Aorta (tissue), 5 donors: ENCODE measurements around the gene LRP1B. TPM values are rescaled to one million over a fixed set of nuclear protein-coding genes. Genes with fewer than 3 reads are reported as not detected.

Source experiments
- ATAC-seq: fragments of 200-7000 bp; cut with Tn5 transposase; one replicate; pipeline ENCODE4 v1.9.1; 2022; ENCODE audit warnings: moderate library complexity; ENCODE audit not compliant: low FRiP score
- DNase-seq, 2 donors: peaks; one replicate each; pipeline ENCODE4 v3.0.0-alpha.2; 2020
- H3K27ac ChIP-seq, 2 donors: one replicate each; pipeline ENCODE4 v1.5.1; 2013; ENCODE audit warnings: low read length in 2 of 2, mild to moderate bottlenecking in 2 of 2, moderate library complexity in 2 of 2, control low read depth in 1 of 2, inconsistent platforms in 1 of 2, low read depth in 1 of 2
- H3K27me3 ChIP-seq, 2 donors: one replicate each; pipeline ENCODE4 v1.6.1; 2013; ENCODE audit warnings: control low read depth in 1 of 2, low read length in 1 of 2, mild to moderate bottlenecking in 1 of 2, moderate library complexity in 1 of 2; ENCODE audit not compliant: insufficient read depth in 2 of 2, control insufficient read depth in 1 of 2
- H3K36me3 ChIP-seq, 2 donors: one replicate each; pipeline ENCODE4 v1.6.1; 2013; ENCODE audit warnings: control low read depth in 1 of 2, low read length in 1 of 2, mild to moderate bottlenecking in 1 of 2; ENCODE audit not compliant: insufficient read depth in 2 of 2, control insufficient read depth in 1 of 2
- H3K4me1 ChIP-seq, 2 donors: one replicate each; pipeline ENCODE4 v1.6.1; 2013; ENCODE audit warnings: low read length in 2 of 2, control low read depth in 1 of 2, mild to moderate bottlenecking in 1 of 2, moderate library complexity in 1 of 2; ENCODE audit not compliant: insufficient read depth in 2 of 2, control insufficient read depth in 1 of 2
- H3K4me3 ChIP-seq, 2 donors: one replicate each; pipeline ENCODE4 v1.5.1; 2013; ENCODE audit warnings: low read length in 2 of 2, control low read depth in 1 of 2, mild to moderate bottlenecking in 1 of 2
- H3K9me3 ChIP-seq: one replicate; pipeline ENCODE4 v1.6.1; 2013; ENCODE audit warnings: mild to moderate bottlenecking, low read length; ENCODE audit not compliant: control insufficient read depth
- WGBS, 2 donors: extraction: QIAGEN DNeasy Blood & Tissue Kit; methylation state at CpG; one replicate each; pipeline ENCODE4 v1.1.7; 2013; 5-methylcytosine and 5-hydroxymethylcytosine counted together
- intact Hi-C, 2 donors: fragments of 100-400 bp; cut with DNase I; formaldehyde crosslinking; loops; one replicate each; pipeline versions ENCODE4 v1.14.2 to v1.15.0; 2022
- polyA plus RNA-seq, 2 donors: library from polyadenylated mRNA; stranded (reverse); fragments of 200-250 nt; gene quantifications; one replicate each; pipeline ENCODE4 v1.2.3, GENCODE V29; 2013
- total RNA-seq, 2 donors: library from RNA; stranded (reverse); fragmentation: NEBNext Ultra II Directional; extraction: Animal tissue kit (Norgen Biotek cat#: 25700); gene quantifications; one replicate each; pipeline ENCODE4 v1.2.1, GENCODE V29; 2021
- donor health status: healthy with polysubstance abuse.
- donor health status: Bipolar disorder and iron deficiency.
- donor health status: DM: no; HTN: no; CAD: no.
- donor health status: DM: no; HTN: no; CAD: no.
- donor health status: DM: yes; HTN: yes; CAD: no.

The LRP1B gene
- total and polyA plus RNA-seq, 4 donors: 0.33 to 0.94 TPM; not detected in 2

DNA sequence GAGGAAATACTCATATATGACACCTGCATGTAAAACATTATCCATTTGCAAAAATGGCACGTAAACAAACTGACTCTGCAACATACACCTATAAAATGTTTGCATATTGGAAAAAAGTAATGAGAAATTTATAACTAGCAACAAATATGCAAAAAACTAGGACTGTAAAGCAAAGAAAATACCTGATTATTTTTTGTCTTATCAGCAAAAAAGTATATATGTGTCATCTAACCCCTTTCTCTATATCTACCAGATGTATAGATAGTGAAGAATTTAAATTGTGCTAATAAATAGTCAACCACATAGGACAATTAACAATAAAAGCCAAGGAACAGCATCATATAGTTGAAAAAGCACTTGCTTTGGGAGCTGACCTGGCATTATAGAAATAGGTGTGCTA, 543.8 kb downstream of the LRP1B start:
- no peaks in the 10 kb centered on the region for H3K27me3 ChIP-seq
- no peak for ATAC-seq
- no peaks in the 10 kb centered on the region for H3K4me1 ChIP-seq
- H3K36me3 ChIP-seq: no peaks in the 10 kb centered on the region
- 96 to 97% methylated on average over 1 of the region's 1 CpG for WGBS, 2 donors
- H3K9me3 ChIP-seq: no peaks in the 10 kb centered on the region
- H3K27ac ChIP-seq: no peak overlapping the region
- H3K4me3 ChIP-seq: no peak overlapping the region
- no peak for DNase-seq
- intact Hi-C loops: no loop called here

DNA sequence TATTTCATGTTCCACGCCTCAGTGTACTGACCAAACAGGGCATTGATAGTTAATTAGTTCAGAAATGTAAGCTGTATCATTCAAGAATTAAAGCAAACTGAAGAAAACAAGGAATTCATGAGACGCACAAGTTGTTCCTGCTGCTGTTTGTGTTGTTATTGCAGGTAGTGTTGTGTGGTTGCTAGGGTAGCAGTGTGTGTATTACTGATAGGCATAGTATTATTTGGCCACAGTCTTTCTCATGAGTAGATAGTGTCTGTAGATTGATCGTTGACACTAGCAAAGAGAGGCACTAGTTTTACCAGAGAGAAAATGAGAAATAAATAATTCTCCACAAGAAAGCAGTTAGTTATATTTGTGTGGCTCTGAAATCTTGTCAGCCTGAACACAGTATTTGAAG, 548.6 kb downstream of the LRP1B start:
- Histone ChIP-seq H3K4me3 (no peak overlapping the region), H3K4me1 (no peaks in the 10 kb centered on the region), H3K27ac (no peak overlapping the region), H3K27me3 (no peaks in the 10 kb centered on the region), H3K9me3 (peaks cover 2% of the 10 kb centered on the region), H3K36me3 (no peaks in the 10 kb centered on the region)
- intact Hi-C loops: no loop called here
- WGBS, 2 donors: 47 to 52% methylated on average over 3 of the region's 3 CpGs
- no peak for ATAC-seq
- DNase-seq: no peak

DNA sequence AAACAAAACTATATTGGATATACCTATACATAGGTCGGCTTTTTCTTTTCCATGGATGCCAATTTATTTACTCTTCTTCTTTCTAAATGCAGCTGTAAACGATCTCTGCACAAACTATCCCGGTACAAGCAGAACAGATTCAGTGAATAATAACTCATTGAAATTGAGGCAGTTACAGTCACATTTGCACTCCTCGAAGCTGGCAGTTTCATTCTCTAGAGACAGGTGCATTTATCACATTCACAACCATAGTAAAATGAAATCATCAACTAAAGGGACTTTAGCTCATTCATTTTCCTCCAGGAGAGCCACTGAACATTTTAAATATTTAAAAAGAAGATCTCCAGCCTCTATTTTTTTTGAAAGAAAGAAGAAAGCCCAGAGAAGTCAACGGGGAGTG, 551.7 kb downstream of the LRP1B start:
- Histone ChIP-seq H3K27ac (no peak overlapping the region), H3K36me3 (no peaks in the 10 kb centered on the region), H3K4me3 (no peak overlapping the region), H3K4me1 (no peaks in the 10 kb centered on the region), H3K27me3 (no peaks in the 10 kb centered on the region), H3K9me3 (peaks cover 2% of the 10 kb centered on the region)
- no peak for DNase-seq
- intact Hi-C loops: no loop called here
- WGBS, 2 donors: 83% methylated on average over 5 of the region's 5 CpGs
- ATAC-seq: no peak

DNA sequence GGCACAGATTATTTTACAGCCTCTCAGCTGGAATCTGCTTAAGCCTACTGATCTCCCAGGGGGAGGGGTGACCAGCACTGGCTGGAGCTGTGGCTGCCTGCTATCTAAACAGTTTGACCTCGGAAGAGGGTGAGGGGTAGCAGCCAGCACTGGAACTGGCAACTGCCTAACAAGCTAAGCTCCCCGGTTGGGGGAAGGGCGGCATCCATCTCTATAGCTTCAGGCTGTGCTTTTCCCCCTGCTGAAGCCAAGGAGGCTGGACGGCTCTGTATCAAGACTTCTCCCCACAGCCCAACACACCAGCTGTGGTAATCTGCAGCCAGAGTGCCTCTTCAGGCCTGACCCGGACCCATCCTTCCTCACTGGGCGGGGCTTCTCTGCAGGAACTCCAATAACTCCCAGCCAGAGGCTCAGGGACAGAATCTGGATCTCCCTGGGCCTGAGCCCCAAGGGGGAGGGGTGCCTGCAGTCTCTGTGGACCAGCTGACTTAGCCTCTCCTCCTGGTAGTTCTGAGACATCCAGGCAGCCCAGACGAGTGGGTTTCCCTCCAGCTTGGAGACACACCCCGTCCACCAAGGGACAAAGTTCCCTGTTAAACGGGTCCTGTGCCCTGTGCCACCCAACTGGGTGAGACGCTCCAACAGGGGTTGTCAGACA, 560.2 kb downstream of the LRP1B start:
- intact Hi-C loops: no loop called here

GRCh38 chr2:141569941-141570340, 560.9 kb downstream of the LRP1B start:
- ATAC-seq (no peak), DNase-seq (no peak)
- H3K27me3 ChIP-seq: no peaks in the 10 kb centered on the region
- no peaks in the 10 kb centered on the region for H3K36me3 ChIP-seq
- no peak overlapping the region for H3K4me3 ChIP-seq
- no peak overlapping the region for H3K27ac ChIP-seq
- H3K4me1 ChIP-seq: no peaks in the 10 kb centered on the region
- WGBS, 2 donors: 83 to 87% methylated on average over 4 of the region's 4 CpGs
- no peaks in the 10 kb centered on the region for H3K9me3 ChIP-seq
- intact Hi-C loops: no loop called here

More for the DNA sequence above, 560.2 kb downstream of the LRP1B start:
- ATAC-seq (no peak), DNase-seq (no peak)
- Histone ChIP-seq H3K27ac (no peak overlapping the region), H3K9me3 (no peaks in the 10 kb centered on the region), H3K27me3 (no peaks in the 10 kb centered on the region), H3K4me1 (no peaks in the 10 kb centered on the region), H3K36me3 (no peaks in the 10 kb centered on the region), H3K4me3 (no peak overlapping the region)
- 70 to 75% methylated on average over 9 to 10 of the region's 10 CpGs for WGBS, 2 donors

DNA sequence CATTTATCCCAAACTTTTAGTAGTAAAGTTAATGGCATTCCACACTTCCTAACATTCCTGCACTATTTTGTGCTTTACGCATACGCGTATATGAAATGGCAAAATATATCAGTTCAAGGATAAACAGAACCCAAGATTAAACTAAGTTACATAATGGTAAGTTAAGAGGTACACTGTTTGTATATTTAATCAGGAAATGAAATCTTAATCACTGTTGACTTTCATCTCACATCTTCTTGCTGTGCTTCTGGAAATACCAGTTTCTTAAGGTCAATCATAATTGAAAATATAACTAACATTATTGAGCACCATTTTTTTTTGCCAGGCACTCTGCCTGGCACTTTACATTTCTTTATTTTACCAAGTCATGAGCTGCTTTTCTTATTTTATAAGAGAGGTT, 565.2 kb downstream of the LRP1B start:
- intact Hi-C loops: no loop called here
- Histone ChIP-seq H3K27me3 (no peaks in the 10 kb centered on the region), H3K36me3 (no peaks in the 10 kb centered on the region), H3K4me1 (no peaks in the 10 kb centered on the region), H3K4me3 (no peak overlapping the region), H3K27ac (no peak overlapping the region), H3K9me3 (no peaks in the 10 kb centered on the region)
- 98% methylated on average over 3 of the region's 3 CpGs for WGBS, 2 donors
- ATAC-seq (no peak), DNase-seq (no peak)

DNA sequence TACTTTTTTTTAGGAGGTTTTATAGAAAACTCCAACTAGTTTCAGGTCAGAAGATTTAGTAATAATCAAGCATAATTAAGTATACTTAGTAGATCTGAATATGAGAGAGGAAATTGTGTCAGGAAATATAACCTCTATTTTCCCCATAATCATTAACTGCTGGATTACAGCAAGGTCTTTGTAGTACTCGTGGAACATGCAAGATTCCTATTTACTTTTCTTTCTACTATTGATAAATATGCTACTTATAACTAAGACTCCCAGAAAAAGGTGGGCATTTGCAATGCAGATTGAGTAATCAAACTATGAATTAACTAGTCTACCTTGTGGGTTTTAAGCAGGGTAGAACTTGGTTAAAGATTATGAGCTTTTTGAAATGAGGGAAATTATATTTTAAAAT, 570.1 kb downstream of the LRP1B start:
- Histone ChIP-seq H3K4me3 (no peak overlapping the region), H3K27ac (no peak overlapping the region), H3K27me3 (no peaks in the 10 kb centered on the region), H3K4me1 (no peaks in the 10 kb centered on the region), H3K9me3 (no peaks in the 10 kb centered on the region), H3K36me3 (no peaks in the 10 kb centered on the region)
- no peak for DNase-seq
- intact Hi-C loops: no loop called here
- no peak for ATAC-seq
- WGBS, 2 donors: 77 to 84% methylated on average over 1 of the region's 1 CpG

GRCh38 chr2:141557329-141558095, 573.3 kb downstream of the LRP1B start:
- Histone ChIP-seq H3K27ac (no peak overlapping the region), H3K36me3 (no peaks in the 10 kb centered on the region), H3K4me1 (no peaks in the 10 kb centered on the region), H3K4me3 (no peak overlapping the region), H3K27me3 (no peaks in the 10 kb centered on the region), H3K9me3 (no peaks in the 10 kb centered on the region)
- intact Hi-C loops: no loop called here
- ATAC-seq: no peak
- WGBS, 2 donors: 86% methylated on average over 4 of the region's 4 CpGs
- DNase-seq: no peak

DNA sequence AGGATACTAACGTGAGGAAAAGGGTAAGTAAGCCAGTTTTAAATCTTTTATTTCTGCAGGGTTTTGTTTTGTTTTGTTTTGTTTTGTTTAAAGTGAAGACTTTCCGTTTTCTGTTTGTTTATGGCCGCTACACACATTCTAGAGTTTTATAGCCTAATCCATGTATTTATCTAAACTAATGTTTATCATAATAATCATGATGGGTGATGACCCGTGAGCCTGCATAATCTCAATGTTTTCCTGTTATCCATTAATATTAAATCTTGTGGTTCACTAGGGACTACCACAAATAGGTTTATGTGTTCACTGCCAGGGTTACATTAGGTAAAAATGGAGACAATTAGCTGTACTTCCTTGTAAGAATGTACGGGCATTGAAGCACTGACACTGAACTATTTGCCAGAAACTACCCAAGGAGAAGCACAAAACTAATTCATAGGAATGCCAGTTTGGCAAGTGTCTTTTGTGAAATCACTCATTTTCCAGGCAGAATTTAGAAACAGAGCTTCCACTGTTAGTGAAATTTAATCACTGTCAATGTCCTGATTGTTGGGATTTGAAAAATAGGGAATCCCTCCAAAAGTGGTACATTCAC, 574.8 kb downstream of the LRP1B start:
- ATAC-seq: no peak

More for the DNA sequence above, 574.8 kb downstream of the LRP1B start:
- Histone ChIP-seq H3K27me3 (no peaks in the 10 kb centered on the region), H3K27ac (no peak overlapping the region), H3K9me3 (no peaks in the 10 kb centered on the region), H3K4me1 (no peaks in the 10 kb centered on the region), H3K4me3 (no peak overlapping the region), H3K36me3 (no peaks in the 10 kb centered on the region)
- whole genome bisulfite sequencing, 2 donors: 30 to 33% methylated on average over 5 of the region's 5 CpGs
- intact Hi-C loops: no loop called here
- DNase-seq: no peak
